Measurements from ENCODE around the gene TSPEAR. TPM values are rescaled to one million over a fixed set of nuclear protein-coding genes. Genes with fewer than 3 reads are reported as not detected.

Gene TSPEAR
- total RNA-seq, 3 donors from 2014 or later (not counting 1 experiment from before 2014, with no cell fraction given) = not detected

GRCh38 chr21:44519346-44520325 is 191.7 kb downstream of the TSPEAR start:
- no peak for TF ChIP-seq CTCF (IDR thresholded peaks at IDR 0.05)

GRCh38 chr21:44518686-44519085 is 192.7 kb downstream of the TSPEAR start:
- Mint-ChIP-seq H3K4me3 (no peak overlapping the region), H3K27me3 (ENCODE audit: low read depth in 2 of 2) (peaks cover 3 to 6% of the 10 kb centered on the region in 2 donors), H3K27ac (no peak overlapping the region), H3K36me3 (no peaks in the 10 kb centered on the region), H3K4me1 (peaks cover 5 to 6% of the 10 kb centered on the region in 2 donors), H3K9me3 (no peaks in the 10 kb centered on the region)
- DNase-seq (no peak), ATAC-seq (no peak)
- H3K4me3 ChIP-seq (ENCODE audit: low read length) = no peak overlapping the region
- H3K36me3 ChIP-seq (ENCODE audit: control insufficient read depth, insufficient read depth, low read length) = no peaks in the 10 kb centered on the region
- no peaks in the 10 kb centered on the region for H3K4me1 ChIP-seq (ENCODE audit: control insufficient read depth, insufficient read depth, low read length)
- no peaks in the 10 kb centered on the region for H3K27me3 ChIP-seq (ENCODE audit: control insufficient read depth, insufficient read depth, low read length)
- no peaks in the 10 kb centered on the region for H3K9me3 ChIP-seq (ENCODE audit: control insufficient read depth, insufficient read depth, low read length)
- 86% methylated on average over 12 of the region's 12 CpGs for WGBS (ENCODE audit: insufficient coverage)
- TF ChIP-seq CTCF (IDR thresholded peaks at IDR 0.05) = no peak
- H3K27ac ChIP-seq (ENCODE audit: low read length) = no peak overlapping the region
- intact Hi-C loops (cut with micrococcal nuclease) = no loop called here

More at GRCh38 chr21:44519346-44520325, 191.7 kb downstream of the TSPEAR start:
- Histone ChIP-seq H3K4me1 (ENCODE audit: control insufficient read depth, insufficient read depth, low read length) (no peaks in the 10 kb centered on the region), H3K27me3 (ENCODE audit: control insufficient read depth, insufficient read depth, low read length) (no peaks in the 10 kb centered on the region), H3K9me3 (ENCODE audit: control insufficient read depth, insufficient read depth, low read length) (no peaks in the 10 kb centered on the region), H3K27ac (ENCODE audit: low read length) (no peak overlapping the region), H3K4me3 (ENCODE audit: low read length) (no peak overlapping the region), H3K36me3 (ENCODE audit: control insufficient read depth, insufficient read depth, low read length) (no peaks in the 10 kb centered on the region)
- Mint-ChIP-seq H3K36me3 (no peaks in the 10 kb centered on the region), H3K9me3 (no peaks in the 10 kb centered on the region), H3K4me3 (no peak overlapping the region), H3K27ac (no peak overlapping the region), H3K27me3 (ENCODE audit: low read depth in 2 of 2) (peaks cover 3 to 6% of the 10 kb centered on the region in 2 donors), H3K4me1 (peaks cover 5 to 6% of the 10 kb centered on the region in 2 donors)
- 88% methylated on average over 28 of the region's 28 CpGs for WGBS (ENCODE audit: insufficient coverage)
- intact Hi-C loops (cut with micrococcal nuclease) = no loop called here
- no peak for ATAC-seq
- DNase-seq = no peak

GRCh38 chr21:44517175-44517899 is 194.0 kb downstream of the TSPEAR start:
- 88% methylated on average over 15 of the region's 15 CpGs for WGBS (ENCODE audit: insufficient coverage)
- Histone ChIP-seq H3K9me3 (ENCODE audit: control insufficient read depth, insufficient read depth, low read length) (no peaks in the 10 kb centered on the region), H3K27ac (ENCODE audit: low read length) (no peak overlapping the region), H3K4me1 (ENCODE audit: control insufficient read depth, insufficient read depth, low read length) (no peaks in the 10 kb centered on the region), H3K4me3 (ENCODE audit: low read length) (no peak overlapping the region), H3K36me3 (ENCODE audit: control insufficient read depth, insufficient read depth, low read length) (no peaks in the 10 kb centered on the region), H3K27me3 (ENCODE audit: control insufficient read depth, insufficient read depth, low read length) (no peaks in the 10 kb centered on the region)
- no peak overlapping the region for H3K4me3 Mint-ChIP-seq
- TF ChIP-seq CTCF (IDR thresholded peaks at IDR 0.05) = no peak
- no peaks in the 10 kb centered on the region for H3K9me3 Mint-ChIP-seq
- H3K4me1 Mint-ChIP-seq = peaks cover 5 to 6% of the 10 kb centered on the region in 2 donors
- intact Hi-C loops (cut with micrococcal nuclease) = no loop called here
- H3K36me3 Mint-ChIP-seq = no peaks in the 10 kb centered on the region
- peaks cover 3 to 6% of the 10 kb centered on the region in 2 donors for H3K27me3 Mint-ChIP-seq (ENCODE audit: low read depth in 2 of 2)
- DNase-seq = no peak
- ATAC-seq = peak in 1 of 3 donors; percentile 22
- H3K27ac Mint-ChIP-seq = no peak overlapping the region
